AG09309 (cell line): ENCODE results near the gene PRL.

Source experiments
- DNase-seq: peaks from one replicate; pipeline ENCODE4 v3.0.0-alpha.2; 2010; ENCODE audit warnings: low read depth
- H3K4me3 ChIP-seq: 2 replicates; pipeline ENCODE4 v1.5.1; 2011; ENCODE audit warnings: mild to moderate bottlenecking, low read depth, low read length, moderate library complexity; ENCODE audit not compliant: control insufficient read depth
- CTCF ChIP-seq: IDR thresholded peaks from 2 replicates; pipeline ENCODE4 v1.5.1; 2011; ENCODE audit warnings: mild to moderate bottlenecking, low read depth, low read length, inconsistent platforms; ENCODE audit not compliant: insufficient read depth, control insufficient read depth; ENCODE audit errors: missing control alignments

The PRL gene

GRCh38 chr6:22247916-22248482 is 48.8 kb downstream of the PRL start:
- TF ChIP-seq CTCF = no peak

GRCh38 chr6:22240025-22240424 is 56.8 kb downstream of the PRL start:
- TF ChIP-seq CTCF = no peak
- no peak for DNase-seq

More at GRCh38 chr6:22247916-22248482, 48.8 kb downstream of the PRL start:
- no peak overlapping the region for H3K4me3 ChIP-seq
- DNase-seq = peak; percentile 34

GRCh38 chr6:22239261-22239921 is 57.4 kb downstream of the PRL start:
- no peak for TF ChIP-seq CTCF
- DNase-seq = no peak
- H3K4me3 ChIP-seq = no peak overlapping the region

More at GRCh38 chr6:22240025-22240424, 56.8 kb downstream of the PRL start:
- H3K4me3 ChIP-seq = no peak overlapping the region

- no peak for DNase-seq
- no peak overlapping the region for H3K4me3 ChIP-seq
- TF ChIP-seq CTCF = no peak
Measured at GRCh38 chr6:22238861-22239260, 58.0 kb downstream of the PRL start.

GRCh38 chr6:22237526-22237925 is 59.3 kb downstream of the PRL start:
- TF ChIP-seq CTCF = no peak
- no peak for DNase-seq
- no peak overlapping the region for H3K4me3 ChIP-seq
